Ovary (tissue), 3 donors: ENCODE measurements around the gene FIGN.

ENCODE experiments used
- EP300 ChIP-seq: sonication (generic); formaldehyde crosslinking; IDR thresholded peaks from one replicate; pipeline ENCODE4 v1.6.1; 2017; ENCODE audit warnings: antibody characterized with exemption
- TF ChIP-seq, protein P1 (sequence below), 3 donors: fragments of 450-650 bp in 2 of 3; fragments of 200-600 bp in 1 of 3; IDR thresholded peaks; one replicate each; pipeline versions ENCODE4 v1.5.1 to v1.8.0; 2016 to 2022; ENCODE audit warnings: antibody characterized with exemption in 3 of 3, mild to moderate bottlenecking in 1 of 3
- donor health status: DM: no; HTN: no; CAD: no.

DNA sequence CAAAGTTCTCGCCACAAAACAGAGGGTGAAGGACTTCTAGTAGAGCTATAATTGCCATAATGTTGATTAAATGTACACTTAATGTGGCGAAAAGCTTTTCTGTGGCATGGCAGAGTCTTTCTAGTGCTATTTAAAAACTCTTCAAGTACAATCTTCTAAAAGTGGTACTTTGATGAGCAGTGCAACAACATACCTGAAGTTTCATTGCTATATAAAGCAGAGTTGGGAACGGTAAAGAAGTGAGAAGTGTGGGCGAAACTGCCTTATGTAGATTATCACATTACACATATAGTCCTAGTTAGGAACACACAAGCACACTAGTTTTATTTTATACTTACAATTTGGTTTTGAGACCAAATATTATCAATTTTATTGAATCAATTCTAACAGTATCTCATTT, 49.5 kb downstream of the FIGN start:
- TF ChIP-seq, protein P1, sequence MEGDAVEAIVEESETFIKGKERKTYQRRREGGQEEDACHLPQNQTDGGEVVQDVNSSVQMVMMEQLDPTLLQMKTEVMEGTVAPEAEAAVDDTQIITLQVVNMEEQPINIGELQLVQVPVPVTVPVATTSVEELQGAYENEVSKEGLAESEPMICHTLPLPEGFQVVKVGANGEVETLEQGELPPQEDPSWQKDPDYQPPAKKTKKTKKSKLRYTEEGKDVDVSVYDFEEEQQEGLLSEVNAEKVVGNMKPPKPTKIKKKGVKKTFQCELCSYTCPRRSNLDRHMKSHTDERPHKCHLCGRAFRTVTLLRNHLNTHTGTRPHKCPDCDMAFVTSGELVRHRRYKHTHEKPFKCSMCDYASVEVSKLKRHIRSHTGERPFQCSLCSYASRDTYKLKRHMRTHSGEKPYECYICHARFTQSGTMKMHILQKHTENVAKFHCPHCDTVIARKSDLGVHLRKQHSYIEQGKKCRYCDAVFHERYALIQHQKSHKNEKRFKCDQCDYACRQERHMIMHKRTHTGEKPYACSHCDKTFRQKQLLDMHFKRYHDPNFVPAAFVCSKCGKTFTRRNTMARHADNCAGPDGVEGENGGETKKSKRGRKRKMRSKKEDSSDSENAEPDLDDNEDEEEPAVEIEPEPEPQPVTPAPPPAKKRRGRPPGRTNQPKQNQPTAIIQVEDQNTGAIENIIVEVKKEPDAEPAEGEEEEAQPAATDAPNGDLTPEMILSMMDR (IDR thresholded peaks at IDR 0.05) = no peak
- TF ChIP-seq EP300 = no peak
